Esophagus muscularis mucosa (tissue), 4 donors: ENCODE data around the gene CDKN2A. TPM values are rescaled to one million over a fixed set of nuclear protein-coding genes. Genes with fewer than 3 reads are reported as not detected.

Experiments used
- DNase-seq: peaks from one replicate; pipeline ENCODE4 v3.0.0-alpha.2; 2017; ENCODE audit errors: extremely low spot score
- H3K27ac ChIP-seq, 4 donors: fragments of 200-600 bp; sonication (generic); replicated peaks in 1 of 4; 1 replicate in 3 of 4; 2 replicates in 1 of 4; pipeline ENCODE4 v1.5.1; 2016 to 2019; ENCODE audit warnings: mild to moderate bottlenecking in 1 of 4
- H3K27me3 ChIP-seq, 4 donors: fragments of 200-600 bp; sonication (generic); one replicate each; pipeline versions ENCODE4 v1.5.1 to v1.6.0; 2016 to 2019
- H3K36me3 ChIP-seq, 4 donors: fragments of 200-600 bp; sonication (generic); one replicate each; pipeline ENCODE4 v1.5.1; 2016 to 2019
- H3K4me1 ChIP-seq, 4 donors: fragments of 200-600 bp; sonication (generic); one replicate each; pipeline ENCODE4 v1.5.1; 2016 to 2019
- H3K4me3 ChIP-seq, 4 donors: fragments of 200-600 bp; sonication (generic); 1 replicate in 2 of 4; 2 replicates in 2 of 4; pipeline ENCODE4 v1.5.1; 2016 to 2019; ENCODE audit warnings: mild to moderate bottlenecking in 4 of 4, moderate library complexity in 1 of 4
- H3K9me3 ChIP-seq, 4 donors: fragments of 200-600 bp; sonication (generic); 1 replicate in 3 of 4; 2 replicates in 1 of 4; pipeline ENCODE4 v1.5.1; 2016 to 2019
- EP300 ChIP-seq: sonication (generic); formaldehyde crosslinking; IDR thresholded peaks from one replicate; pipeline ENCODE4 v1.6.1; 2017; ENCODE audit warnings: antibody characterized with exemption
- POLR2A ChIP-seq: fragments of 450-650 bp; IDR thresholded peaks from one replicate; pipeline ENCODE4 v1.6.1; 2017; ENCODE audit warnings: antibody characterized with exemption, moderate library complexity, mild to moderate bottlenecking, low read depth
- POLR2AphosphoS5 ChIP-seq, 2 donors: sonication (generic); formaldehyde crosslinking; IDR thresholded peaks; one replicate each; pipeline ENCODE4 v1.6.1; 2017; ENCODE audit warnings: antibody characterized with exemption in 2 of 2
- WGBS: methylation state at CpG from one replicate; pipeline ENCODE4 v1.1.5; 2018; 5-methylcytosine and 5-hydroxymethylcytosine counted together
- intact Hi-C: fragments of 100-400 bp; cut with DNase I; formaldehyde crosslinking; loops from one replicate; pipeline ENCODE4 v1.15.1; 2023
- total RNA-seq, 4 donors: library from RNA; depleted of rRNA; stranded (reverse); fragments of >200 nt; gene quantifications; one replicate each; pipeline versions ENCODE4 v1.1.0 to v1.2.1, GENCODE V29; 2016
- TF ChIP-seq, protein P1 (sequence below), 3 experiments: fragments of 200-600 bp in 2 of 3; fragments of 450-650 bp in 1 of 3; sonication (generic) in 2 of 3; IDR thresholded peaks; one replicate each; pipeline ENCODE4 v1.5.1; 2017 to 2019; ENCODE audit warnings: antibody characterized with exemption in 3 of 3, mild to moderate bottlenecking in 2 of 3, moderate library complexity in 1 of 3

Gene CDKN2A
- total RNA-seq, 4 donors from 2014 or later: 3.1 to 6.0 (median 4.4) TPM

DNA sequence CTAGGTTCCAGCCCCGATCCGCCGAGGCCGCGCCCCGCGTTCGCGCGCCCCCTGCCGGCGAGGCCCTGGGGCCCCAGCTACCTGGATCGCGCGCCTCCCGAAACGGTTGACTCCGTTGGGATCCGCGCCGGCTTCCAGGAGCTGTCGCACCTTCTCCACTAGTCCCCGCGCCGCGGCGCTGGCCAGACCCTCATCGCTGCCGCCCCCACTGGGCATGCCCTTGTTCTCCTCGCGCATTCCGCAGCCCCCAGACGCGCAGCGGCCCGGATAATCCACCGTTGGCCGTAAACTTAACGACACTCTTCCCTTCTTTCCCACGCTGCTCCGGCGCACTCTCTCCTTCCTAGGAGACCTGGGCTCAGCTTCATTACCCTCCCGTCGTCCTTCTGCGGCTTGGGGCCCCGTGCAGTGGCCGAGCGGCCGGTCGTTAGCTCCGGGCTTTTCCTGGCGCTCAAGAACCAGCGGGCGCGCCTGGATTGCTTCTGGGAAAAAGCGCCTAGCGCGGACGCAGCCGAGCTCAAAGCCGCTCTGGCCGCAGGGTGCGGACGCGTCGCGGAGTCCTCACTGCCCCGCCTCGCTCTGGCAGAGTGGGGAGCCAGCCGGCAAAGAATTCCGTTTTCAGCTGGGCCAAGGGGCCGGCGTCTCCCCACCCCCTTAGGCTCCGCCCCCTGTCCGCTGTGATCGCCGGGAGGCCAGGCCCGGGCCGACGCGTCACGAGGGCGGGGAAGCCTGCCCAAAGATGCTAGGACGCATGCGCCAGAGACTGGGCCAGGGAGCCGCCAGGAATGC lies 14.7 kb upstream of the CDKN2A start, which contains the start of gene CDKN2B:
CDKN2B (minus strand) TSS at position 589 of the 789 bp plus-strand sequence; CDS start at position 237, 352 bp downstream.
- Histone ChIP-seq H3K36me3 (no peaks in the 10 kb centered on the region), H3K9me3 (no peaks in the 10 kb centered on the region), H3K27ac (peak within 1 kb of the TSS; percentile 84 to 94 (median 91)), H3K27me3 (peaks cover 0 to 33% (median 2%) of the 10 kb centered on the region in 4 donors), H3K4me3 (peak within 1 kb of the TSS; percentile 70 to 77 (median 73)), H3K4me1 (peaks cover 12 to 33% (median 19%) of the 10 kb centered on the region in 4 donors)
- intact Hi-C loops: loop anchor here (2.0 to 10.0 kb wide), 3 partner anchors 14 to 226 kb away; partner anchors contain the start of genes CDKN2A and CDKN2B-AS1
- peak; percentile 96 for DNase-seq
- TF ChIP-seq POLR2A (peak; percentile 38), EP300 (no peak), POLR2AphosphoS5 (IDR thresholded peaks at IDR 0.05) (peak; percentile 93 to 96)
- TF ChIP-seq, protein P1, sequence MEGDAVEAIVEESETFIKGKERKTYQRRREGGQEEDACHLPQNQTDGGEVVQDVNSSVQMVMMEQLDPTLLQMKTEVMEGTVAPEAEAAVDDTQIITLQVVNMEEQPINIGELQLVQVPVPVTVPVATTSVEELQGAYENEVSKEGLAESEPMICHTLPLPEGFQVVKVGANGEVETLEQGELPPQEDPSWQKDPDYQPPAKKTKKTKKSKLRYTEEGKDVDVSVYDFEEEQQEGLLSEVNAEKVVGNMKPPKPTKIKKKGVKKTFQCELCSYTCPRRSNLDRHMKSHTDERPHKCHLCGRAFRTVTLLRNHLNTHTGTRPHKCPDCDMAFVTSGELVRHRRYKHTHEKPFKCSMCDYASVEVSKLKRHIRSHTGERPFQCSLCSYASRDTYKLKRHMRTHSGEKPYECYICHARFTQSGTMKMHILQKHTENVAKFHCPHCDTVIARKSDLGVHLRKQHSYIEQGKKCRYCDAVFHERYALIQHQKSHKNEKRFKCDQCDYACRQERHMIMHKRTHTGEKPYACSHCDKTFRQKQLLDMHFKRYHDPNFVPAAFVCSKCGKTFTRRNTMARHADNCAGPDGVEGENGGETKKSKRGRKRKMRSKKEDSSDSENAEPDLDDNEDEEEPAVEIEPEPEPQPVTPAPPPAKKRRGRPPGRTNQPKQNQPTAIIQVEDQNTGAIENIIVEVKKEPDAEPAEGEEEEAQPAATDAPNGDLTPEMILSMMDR (IDR thresholded peaks at IDR 0.05): peak; percentile 78 to 91 (median 90)
- WGBS: under 1% methylated on average over 30 of the region's 86 CpGs

DNA sequence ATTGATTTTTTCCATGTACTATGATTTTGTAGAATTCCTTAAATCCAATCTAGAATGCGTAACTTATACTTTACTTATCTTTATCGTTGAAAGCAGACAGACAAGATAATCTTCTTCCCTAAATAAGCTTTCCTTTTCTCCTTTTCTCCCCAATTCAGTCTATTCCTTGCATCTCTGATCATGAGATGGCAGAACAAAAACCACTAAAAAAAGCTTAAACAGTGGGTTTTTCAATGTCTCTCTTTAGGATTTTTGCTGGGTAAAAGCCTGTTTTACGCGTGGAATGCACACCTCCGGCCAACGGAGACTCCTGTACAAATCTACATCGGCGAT lies 14.2 kb upstream of the CDKN2A start:
- no peaks in the 10 kb centered on the region for H3K9me3 ChIP-seq
- H3K27ac ChIP-seq: peak overlapping the region; percentile 84 to 94 (median 91)
- peaks cover 0 to 38% (median 2%) of the 10 kb centered on the region in 4 donors for H3K27me3 ChIP-seq
- intact Hi-C loops: loop anchor here (2.0 to 10.0 kb wide), 3 partner anchors 14 to 226 kb away; partner anchors contain the start of genes CDKN2A and CDKN2B-AS1
- peak overlapping the region; percentile 70 to 77 (median 73) for H3K4me3 ChIP-seq
- H3K4me1 ChIP-seq: peaks cover 12 to 33% (median 19%) of the 10 kb centered on the region in 4 donors
- no peaks in the 10 kb centered on the region for H3K36me3 ChIP-seq
- WGBS: 9% methylated on average over 8 of the region's 8 CpGs
- TF ChIP-seq, protein P1 (IDR thresholded peaks at IDR 0.05): no peak
- TF ChIP-seq POLR2AphosphoS5 (IDR thresholded peaks at IDR 0.05) (no peak), EP300 (no peak), POLR2A (no peak)
- no peak for DNase-seq

DNA sequence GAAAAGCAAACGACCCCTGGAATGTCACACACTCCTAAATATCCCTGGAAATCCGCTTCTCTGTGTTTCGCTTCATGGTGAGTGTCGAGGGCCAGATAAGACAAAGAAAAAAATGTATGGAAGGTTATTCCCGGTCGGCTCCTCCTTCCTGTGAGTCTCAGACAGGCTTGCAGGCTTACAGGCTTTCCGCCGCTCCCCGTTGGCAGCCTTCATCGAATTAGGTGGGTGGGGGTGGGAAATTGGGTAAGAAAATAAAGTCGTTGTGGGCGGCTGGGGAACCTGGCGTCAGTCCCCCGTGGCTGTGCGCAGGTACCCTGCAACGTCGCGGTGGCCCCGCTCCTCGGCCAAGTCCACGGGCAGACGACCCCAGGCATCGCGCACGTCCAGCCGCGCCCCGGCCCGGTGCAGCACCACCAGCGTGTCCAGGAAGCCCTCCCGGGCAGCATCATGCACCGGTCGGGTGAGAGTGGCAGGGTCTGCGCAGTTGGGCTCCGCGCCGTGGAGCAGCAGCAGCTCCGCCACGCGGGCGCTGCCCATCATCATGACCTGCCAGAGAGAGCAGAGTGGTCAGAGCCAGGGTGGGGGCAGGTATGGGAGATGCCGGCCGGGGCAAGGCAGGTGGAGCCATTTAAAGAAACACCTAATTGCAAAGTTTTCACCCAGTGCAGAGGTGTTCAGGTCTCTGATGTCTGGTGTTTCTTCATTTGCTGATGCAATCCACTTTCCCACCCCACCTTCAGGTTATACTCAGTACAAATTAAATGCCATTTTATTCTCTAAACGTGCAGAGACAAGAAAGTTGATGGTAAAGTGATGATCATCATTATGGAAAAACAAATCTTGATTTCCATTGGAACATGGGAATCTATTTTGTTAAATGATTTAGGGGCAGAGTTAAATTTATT lies 11.8 kb upstream of the CDKN2A start:
- Histone ChIP-seq H3K36me3 (no peaks in the 10 kb centered on the region), H3K9me3 (no peaks in the 10 kb centered on the region), H3K4me3 (no peak overlapping the region), H3K27ac (no peak overlapping the region), H3K4me1 (peaks cover 12 to 33% (median 19%) of the 10 kb centered on the region in 4 donors), H3K27me3 (peaks cover 0 to 38% (median 2%) of the 10 kb centered on the region in 4 donors)
- DNase-seq: no peak
- TF ChIP-seq POLR2AphosphoS5 (IDR thresholded peaks at IDR 0.05): no peak
- no peak for TF ChIP-seq EP300
- TF ChIP-seq, protein P1 (IDR thresholded peaks at IDR 0.05): no peak
- TF ChIP-seq POLR2A: no peak
- WGBS: 38% methylated on average over 44 of the region's 44 CpGs
- intact Hi-C loops: loop anchor here (10.0 kb wide), 1 partner anchor 229 kb away; no protein-coding TSS in a partner anchor

DNA sequence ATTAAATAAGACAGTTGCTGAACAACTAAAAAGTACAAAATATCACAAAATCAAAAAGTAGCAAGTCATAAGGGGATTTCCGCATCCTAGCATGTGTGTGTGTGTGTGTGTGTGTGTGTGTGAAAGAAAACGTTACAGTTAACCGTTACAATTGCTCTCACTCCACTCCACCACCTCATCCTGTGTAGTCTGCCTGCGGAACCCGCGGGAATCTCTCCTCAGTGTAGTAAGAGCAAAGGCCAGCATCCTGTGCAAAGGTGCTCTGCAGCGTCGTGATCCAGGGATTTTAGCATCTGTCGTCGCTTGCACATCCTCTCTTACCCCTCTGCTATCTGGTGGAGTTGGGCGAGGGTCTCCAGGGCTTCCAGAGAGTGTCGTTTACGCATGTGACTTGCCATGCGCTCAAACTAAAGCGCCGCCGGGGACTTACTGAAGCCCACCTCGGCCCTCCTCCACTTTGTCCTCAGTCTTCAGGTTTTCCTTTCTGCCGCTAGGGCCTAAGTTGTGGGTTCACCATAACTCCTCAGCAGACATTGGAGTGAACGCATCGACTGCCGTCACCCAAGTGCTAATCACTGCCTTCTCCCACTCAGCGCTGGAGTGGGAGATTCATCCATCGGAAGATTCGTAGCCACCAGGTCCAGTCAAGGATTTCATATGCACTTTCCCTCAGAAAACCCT lies 11.0 kb upstream of the CDKN2A start:
- TF ChIP-seq, protein P1 (IDR thresholded peaks at IDR 0.05): no peak
- no peak for TF ChIP-seq POLR2A
- TF ChIP-seq POLR2AphosphoS5 (IDR thresholded peaks at IDR 0.05): no peak
- TF ChIP-seq EP300: no peak
- intact Hi-C loops: loop anchor here (10.0 kb wide), 1 partner anchor 230 kb away; no protein-coding TSS in a partner anchor
- no peak for DNase-seq

More for the DNA sequence above, 11.0 kb upstream of the CDKN2A start:
- H3K4me1 ChIP-seq: peaks cover 12 to 33% (median 19%) of the 10 kb centered on the region in 4 donors
- H3K27me3 ChIP-seq: peaks cover 0 to 38% (median 2%) of the 10 kb centered on the region in 4 donors
- no peaks in the 10 kb centered on the region for H3K9me3 ChIP-seq
- H3K27ac ChIP-seq: no peak overlapping the region
- no peaks in the 10 kb centered on the region for H3K36me3 ChIP-seq
- WGBS: 51% methylated on average over 25 of the region's 25 CpGs
- H3K4me3 ChIP-seq: no peak overlapping the region
